AG09319 (cell line): ENCODE measurements around the gene ASAP2.

Source experiments
- DNase-seq: peaks from one replicate; pipeline ENCODE4 v3.0.0-alpha.2; 2010; ENCODE audit warnings: low read depth; ENCODE audit errors: extremely low read depth
- CTCF ChIP-seq: IDR thresholded peaks from 2 replicates; pipeline ENCODE4 v1.5.1; 2011; ENCODE audit warnings: low read depth, mild to moderate bottlenecking, inconsistent platforms, low read length, moderate library complexity

ASAP2 gene

GRCh38 chr2:9322576-9322975 lies 116.0 kb downstream of the ASAP2 start:
- DNase-seq: no peak
- TF ChIP-seq CTCF: no peak

GRCh38 chr2:9325428-9325827 lies 118.8 kb downstream of the ASAP2 start:
- no peak for DNase-seq
- no peak for TF ChIP-seq CTCF

- no peak for TF ChIP-seq CTCF
Measured at GRCh38 chr2:9326975-9327374, 120.4 kb downstream of the ASAP2 start.

GRCh38 chr2:9327873-9328352 lies 121.3 kb downstream of the ASAP2 start:
- no peak for TF ChIP-seq CTCF
- no peak for DNase-seq

More at GRCh38 chr2:9326975-9327374, 120.4 kb downstream of the ASAP2 start:
- DNase-seq: no peak

GRCh38 chr2:9328931-9329330 lies 122.3 kb downstream of the ASAP2 start:
- no peak for DNase-seq
- no peak for TF ChIP-seq CTCF

GRCh38 chr2:9329497-9329896 lies 122.9 kb downstream of the ASAP2 start:
- DNase-seq: no peak
- no peak for TF ChIP-seq CTCF

GRCh38 chr2:9330612-9331270 lies 124.1 kb downstream of the ASAP2 start:
- no peak for TF ChIP-seq CTCF

More at GRCh38 chr2:9330612-9331270, 124.1 kb downstream of the ASAP2 start:
- DNase-seq: no peak
